Astrocyte of the spinal cord (primary cell): ENCODE results near the gene PRC1.

Source experiments
- DNase-seq: peaks from one replicate; pipeline ENCODE4 v3.0.0; 2011; ENCODE audit warnings: low read depth, low spot score
- H3K4me3 ChIP-seq: 2 replicates; pipeline ENCODE4 v1.5.1; 2011; ENCODE audit warnings: low read depth, mild to moderate bottlenecking, low read length, moderate library complexity
- CTCF ChIP-seq: IDR thresholded peaks from 2 replicates; pipeline ENCODE4 v1.5.1; 2012; ENCODE audit warnings: low read depth, mild to moderate bottlenecking, low read length, inconsistent platforms
- in situ Hi-C: cut with HindIII; loops from 2 replicates; pipeline ENCODE4 v1.10.0; 2017; ENCODE audit warnings: low sequenced_read_pairs

PRC1 gene

GRCh38 chr15:90981681-90982080 lies 12.7 kb downstream of the PRC1 start:
- DNase-seq = no peak
- in situ Hi-C loops = no loop called here
- no peak for TF ChIP-seq CTCF
- no peak overlapping the region for H3K4me3 ChIP-seq

GRCh38 chr15:90979582-90979981 lies 14.8 kb downstream of the PRC1 start:
- in situ Hi-C loops = no loop called here
- no peak for TF ChIP-seq CTCF
- no peak overlapping the region for H3K4me3 ChIP-seq
- no peak for DNase-seq

GRCh38 chr15:90974216-90974615 lies 20.1 kb downstream of the PRC1 start:
- in situ Hi-C loops = no loop called here

GRCh38 chr15:90972133-90972532 lies 22.2 kb downstream of the PRC1 start:
- TF ChIP-seq CTCF = no peak
- no peak for DNase-seq
- H3K4me3 ChIP-seq = no peak overlapping the region
- in situ Hi-C loops = no loop called here

More at GRCh38 chr15:90974216-90974615, 20.1 kb downstream of the PRC1 start:
- DNase-seq = no peak
- no peak for TF ChIP-seq CTCF
- no peak overlapping the region for H3K4me3 ChIP-seq

GRCh38 chr15:90970274-90970673 lies 24.1 kb downstream of the PRC1 start:
- no peak for TF ChIP-seq CTCF
- no peak for DNase-seq
- in situ Hi-C loops = no loop called here
- H3K4me3 ChIP-seq = no peak overlapping the region

- TF ChIP-seq CTCF = no peak
Observed at GRCh38 chr15:90968434-90968833, 25.9 kb downstream of the PRC1 start.

GRCh38 chr15:90967206-90967605 lies 27.1 kb downstream of the PRC1 start:
- in situ Hi-C loops = no loop called here
- DNase-seq = no peak
- no peak overlapping the region for H3K4me3 ChIP-seq
- TF ChIP-seq CTCF = no peak

More at GRCh38 chr15:90968434-90968833, 25.9 kb downstream of the PRC1 start:
- no peak overlapping the region for H3K4me3 ChIP-seq
- no peak for DNase-seq
- in situ Hi-C loops = no loop called here
